HepG2 (cell line): ENCODE measurements around the gene HEXD. TPM values are rescaled to one million over a fixed set of nuclear protein-coding genes. Genes with fewer than 3 reads are reported as not detected.

Source experiments
- CREM ChIP-seq, 2 experiments: sonication (generic) in 1 of 2; formaldehyde crosslinking in 1 of 2; IDR thresholded peaks; 2 replicates each; pipeline versions ENCODE4 v1.4.0 to v1.6.1; 2016 to 2020; ENCODE audit warnings: antibody characterized with exemption in 1 of 2, mild to moderate bottlenecking in 1 of 2, missing genetic modification reagents in 1 of 2
- MXD3 ChIP-seq: IDR thresholded peaks from 2 replicates; pipeline ENCODE4 v1.6.1; 2016; ENCODE audit warnings: mild to moderate bottlenecking, missing biosample characterization, missing genetic modification reagents
- POLR2A ChIP-seq, 2 experiments: IDR thresholded peaks; 2 replicates each; pipeline ENCODE4 v1.6.1; 2011; ENCODE audit warnings: low read depth in 2 of 2, low read length in 2 of 2, mild to moderate bottlenecking in 1 of 2, moderate library complexity in 1 of 2; ENCODE audit not compliant: insufficient read depth in 1 of 2
- RBM39 ChIP-seq: fragments of 200-400 bp; formaldehyde crosslinking; IDR thresholded peaks from one replicate; pipeline ENCODE4 v1.6.1; 2018; ENCODE audit warnings: antibody characterized with exemption, mild to moderate bottlenecking, low read depth, low read length; ENCODE audit not compliant: poor library complexity, severe bottlenecking
- STAT5B ChIP-seq: sonication (generic); formaldehyde crosslinking; IDR thresholded peaks from 2 replicates; pipeline ENCODE4 v1.4.0; 2020; ENCODE audit warnings: missing genetic modification reagents
- WIZ ChIP-seq: sonication (generic); formaldehyde crosslinking; IDR thresholded peaks from 2 replicates; pipeline ENCODE4 v1.5.1; 2020; ENCODE audit warnings: mild to moderate bottlenecking, missing genetic modification reagents
- ZC3H4 ChIP-seq: sonication (generic); formaldehyde crosslinking; IDR thresholded peaks from 2 replicates; pipeline ENCODE4 v1.4.0; 2020; ENCODE audit warnings: missing genetic modification reagents, borderline replicate concordance
- ZFP91 ChIP-seq: sonication (generic); formaldehyde crosslinking; IDR thresholded peaks from 2 replicates; pipeline ENCODE4 v1.9.0; 2022; ENCODE audit warnings: missing genetic modification reagents, mild to moderate bottlenecking, borderline replicate concordance
- ZNF318 ChIP-seq: sonication (generic); formaldehyde crosslinking; IDR thresholded peaks from 2 replicates; pipeline ENCODE4 v1.4.0; 2020; ENCODE audit warnings: mild to moderate bottlenecking, missing genetic modification reagents
- ZNF512B ChIP-seq: sonication (generic); formaldehyde crosslinking; IDR thresholded peaks from 2 replicates; pipeline ENCODE4 v1.5.1; 2020; ENCODE audit warnings: missing genetic modification reagents, mild to moderate bottlenecking, borderline replicate concordance
- ZNF563 ChIP-seq: sonication (generic); formaldehyde crosslinking; IDR thresholded peaks from 2 replicates; pipeline ENCODE4 v1.8.0; 2022; ENCODE audit warnings: mild to moderate bottlenecking, moderate library complexity, missing genetic modification reagents
- polyA plus RNA-seq, 8 experiments: library from polyadenylated mRNA; depleted of rRNA in 3 of 8; stranded (reverse) in 7 of 8; unstranded in 1 of 8; fragments of >200 nt; fragmentation: Illumina TruSeq in 4 of 8; extraction: Trizol in 4 of 8; gene quantifications; 2 replicates each; pipeline versions ENCODE4 v1.2.1 to v1.2.3, GENCODE V29; 2011 to 2016; ENCODE audit warnings: low read depth in 4 of 8, missing spikeins in 1 of 8, mixed read lengths in 1 of 8; ENCODE audit not compliant: insufficient read depth in 1 of 8
- total RNA-seq, 5 experiments: library from RNA; depleted of rRNA; stranded (reverse); fragments of >200 nt; fragmentation: Illumina TruSeq; extraction: Trizol; gene quantifications; 2 replicates each; pipeline ENCODE4 v1.2.3, GENCODE V29; 2016; ENCODE audit warnings: low read depth in 1 of 5
- TF ChIP-seq, protein P1 (sequence below): sonication (generic); formaldehyde crosslinking; IDR thresholded peaks from 2 replicates; pipeline ENCODE4 v1.4.0; 2020; ENCODE audit warnings: mild to moderate bottlenecking, missing genetic modification reagents

The HEXD gene
- total and polyA plus RNA-seq, 2 of the 13 experiments (the other 11 are each of a cell fraction or from before 2014, with no cell fraction given) = 22.3 to 41.8 TPM

DNA sequence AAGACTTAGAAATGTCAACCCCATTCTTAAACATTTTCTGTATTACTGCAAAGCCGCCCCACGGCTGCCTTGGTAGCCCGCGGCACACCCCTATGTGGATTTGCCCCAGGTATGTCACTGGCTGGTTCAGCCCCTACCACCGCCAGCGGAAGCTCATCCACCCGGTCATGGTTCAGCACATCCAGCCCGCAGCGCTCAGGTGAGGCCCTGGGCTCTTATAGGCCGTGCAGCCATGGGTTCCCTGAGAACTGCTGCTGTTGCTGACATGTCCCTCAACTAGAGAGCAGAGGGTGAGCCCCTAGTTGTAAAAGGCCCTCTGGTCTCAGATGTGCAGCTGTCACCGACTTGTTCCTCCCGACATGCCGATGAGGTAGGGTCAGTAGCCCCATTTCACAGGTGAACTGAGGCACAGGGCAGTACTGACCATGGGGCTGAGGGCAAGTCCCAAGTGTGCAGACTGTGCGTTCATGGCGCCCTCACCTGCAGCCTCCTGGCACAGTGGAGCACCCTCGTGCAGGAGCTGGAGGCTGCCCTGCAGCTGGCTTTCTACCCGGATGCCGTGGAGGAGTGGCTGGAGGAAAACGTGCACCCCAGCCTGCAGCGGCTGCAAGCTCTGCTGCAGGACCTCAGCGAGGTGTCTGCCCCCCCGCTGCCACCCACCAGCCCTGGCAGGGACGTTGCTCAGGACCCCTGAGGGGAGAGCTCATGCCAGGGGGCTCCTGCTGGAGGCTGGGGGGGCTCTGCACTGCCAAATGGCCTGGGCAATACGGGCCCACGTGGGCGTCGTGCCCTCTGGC lies 23.7 kb downstream of the HEXD start (continued):
- TF ChIP-seq ZNF318 (CRISPR knock-in tag) (no peak), STAT5B (CRISPR knock-in tag) (no peak), MXD3 (CRISPR knock-in tag) (no peak), ZNF563 (CRISPR knock-in tag) (no peak), POLR2A (IDR thresholded peaks at IDR 0.05; ENCODE audit: insufficient read depth in 1 of 2, low read depth in 2 of 2, low read length in 2 of 2) (peak in 1 of 2 experiments; percentile 43; a peak in 1 of 4 replicates), RBM39 (no peak), ZNF512B (CRISPR knock-in tag) (no peak), CREM (IDR thresholded peaks at IDR 0.05) (no peak), CREM (CRISPR knock-in tag; IDR thresholded peaks at IDR 0.05) (no peak), ZC3H4 (no peak), WIZ (CRISPR knock-in tag) (no peak), ZFP91 (peak; percentile 36; the same call in 1 of the 2 replicates)
- TF ChIP-seq, protein P1, sequence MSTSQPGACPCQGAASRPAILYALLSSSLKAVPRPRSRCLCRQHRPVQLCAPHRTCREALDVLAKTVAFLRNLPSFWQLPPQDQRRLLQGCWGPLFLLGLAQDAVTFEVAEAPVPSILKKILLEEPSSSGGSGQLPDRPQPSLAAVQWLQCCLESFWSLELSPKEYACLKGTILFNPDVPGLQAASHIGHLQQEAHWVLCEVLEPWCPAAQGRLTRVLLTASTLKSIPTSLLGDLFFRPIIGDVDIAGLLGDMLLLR (CRISPR knock-in tag) = no peak
